HEK293 (cell line): ENCODE data around the gene TLR5.

Experiments used
- KLF16 ChIP-seq: fragments of 450-650 bp; formaldehyde crosslinking; IDR thresholded peaks from 2 replicates; pipeline ENCODE4 v1.5.1; 2017; ENCODE audit warnings: missing biosample characterization, missing genetic modification characterization
- OSR2 ChIP-seq: fragments of 450-650 bp; formaldehyde crosslinking; IDR thresholded peaks from 2 replicates; pipeline ENCODE4 v1.5.1; 2016; ENCODE audit warnings: missing biosample characterization, missing genetic modification characterization
- SCRT1 ChIP-seq: fragments of 450-650 bp; formaldehyde crosslinking; IDR thresholded peaks from 2 replicates; pipeline ENCODE4 v1.5.1; 2016; ENCODE audit warnings: missing biosample characterization, missing genetic modification characterization, borderline replicate concordance
- ZBTB10 ChIP-seq: fragments of 450-650 bp; formaldehyde crosslinking; IDR thresholded peaks from 2 replicates; pipeline ENCODE4 v1.5.1; 2016; ENCODE audit warnings: missing biosample characterization, missing genetic modification characterization
- ZFP37 ChIP-seq: fragments of 450-650 bp; formaldehyde crosslinking; IDR thresholded peaks from 2 replicates; pipeline ENCODE4 v1.5.1; 2016; ENCODE audit warnings: missing biosample characterization, missing genetic modification characterization
- ZIC2 ChIP-seq: fragments of 450-650 bp; formaldehyde crosslinking; IDR thresholded peaks from 2 replicates; pipeline ENCODE4 v1.5.1; 2016; ENCODE audit warnings: missing biosample characterization, missing genetic modification characterization
- ZNF138 ChIP-seq: fragments of 450-650 bp; formaldehyde crosslinking; IDR thresholded peaks from 2 replicates; pipeline ENCODE4 v1.5.1; 2016; ENCODE audit warnings: missing biosample characterization, missing genetic modification characterization, borderline replicate concordance
- ZNF148 ChIP-seq: fragments of 450-650 bp; formaldehyde crosslinking; IDR thresholded peaks from 2 replicates; pipeline ENCODE4 v1.5.0; 2017; ENCODE audit warnings: missing biosample characterization, missing genetic modification characterization, borderline replicate concordance
- ZNF157 ChIP-seq: fragments of 450-650 bp; formaldehyde crosslinking; IDR thresholded peaks from 2 replicates; pipeline ENCODE4 v1.5.1; 2016; ENCODE audit warnings: missing biosample characterization, missing genetic modification characterization
- ZNF16 ChIP-seq: fragments of 450-650 bp; formaldehyde crosslinking; IDR thresholded peaks from 2 replicates; pipeline ENCODE4 v1.5.1; 2016; ENCODE audit warnings: low read depth, missing biosample characterization, missing genetic modification characterization
- ZNF175 ChIP-seq: fragments of 450-650 bp; formaldehyde crosslinking; IDR thresholded peaks from 2 replicates; pipeline ENCODE4 v1.5.1; 2016; ENCODE audit warnings: missing biosample characterization, missing genetic modification characterization
- ZNF18 ChIP-seq: fragments of 450-650 bp; formaldehyde crosslinking; IDR thresholded peaks from 2 replicates; pipeline ENCODE4 v1.5.1; 2016; ENCODE audit warnings: missing biosample characterization, missing genetic modification characterization
- ZNF202 ChIP-seq: fragments of 450-650 bp; formaldehyde crosslinking; IDR thresholded peaks from 2 replicates; pipeline ENCODE4 v1.5.1; 2016; ENCODE audit warnings: missing biosample characterization, missing genetic modification characterization, borderline replicate concordance
- ZNF214 ChIP-seq: fragments of 450-650 bp; formaldehyde crosslinking; IDR thresholded peaks from 2 replicates; pipeline ENCODE4 v1.5.1; 2017; ENCODE audit warnings: missing biosample characterization, mild to moderate bottlenecking, missing genetic modification characterization, borderline replicate concordance
- ZNF223 ChIP-seq: fragments of 450-650 bp; formaldehyde crosslinking; IDR thresholded peaks from 2 replicates; pipeline ENCODE4 v1.5.1; 2016; ENCODE audit warnings: missing biosample characterization, missing genetic modification characterization
- ZNF280C ChIP-seq: fragments of 450-650 bp; formaldehyde crosslinking; IDR thresholded peaks from 2 replicates; pipeline ENCODE4 v1.5.1; 2016; ENCODE audit warnings: missing biosample characterization, missing genetic modification characterization
- ZNF350 ChIP-seq: fragments of 450-650 bp; formaldehyde crosslinking; IDR thresholded peaks from 2 replicates; pipeline ENCODE4 v1.5.0; 2017; ENCODE audit warnings: missing biosample characterization, mild to moderate bottlenecking, missing genetic modification characterization
- ZNF366 ChIP-seq: fragments of 450-650 bp; formaldehyde crosslinking; conservative IDR thresholded peaks from 2 replicates; pipeline ENCODE4 v1.5.1; 2016; ENCODE audit warnings: missing biosample characterization, missing genetic modification characterization
- ZNF398 ChIP-seq: fragments of 450-650 bp; formaldehyde crosslinking; IDR thresholded peaks from 2 replicates; pipeline ENCODE4 v1.5.1; 2017; ENCODE audit warnings: missing biosample characterization, missing genetic modification characterization
- ZNF558 ChIP-seq: fragments of 450-650 bp; formaldehyde crosslinking; IDR thresholded peaks from 2 replicates; pipeline ENCODE4 v1.5.1; 2016; ENCODE audit warnings: missing biosample characterization, missing genetic modification characterization
- ZNF585B ChIP-seq: fragments of 450-650 bp; formaldehyde crosslinking; IDR thresholded peaks from 2 replicates; pipeline ENCODE4 v1.5.1; 2016; ENCODE audit warnings: missing biosample characterization, missing genetic modification characterization
- ZNF600 ChIP-seq: fragments of 450-650 bp; formaldehyde crosslinking; IDR thresholded peaks from 2 replicates; pipeline ENCODE4 v1.5.1; 2016; ENCODE audit warnings: missing biosample characterization, missing genetic modification characterization
- ZNF623 ChIP-seq: fragments of 450-650 bp; formaldehyde crosslinking; IDR thresholded peaks from 2 replicates; pipeline ENCODE4 v1.5.1; 2016; ENCODE audit warnings: missing biosample characterization, missing genetic modification characterization
- ZNF626 ChIP-seq: fragments of 450-650 bp; sonication (Bioruptor Pico); formaldehyde crosslinking; IDR thresholded peaks from 2 replicates; pipeline ENCODE4 v1.5.1; 2018; ENCODE audit warnings: missing biosample characterization, missing genetic modification characterization, inconsistent platforms
- ZNF747 ChIP-seq: fragments of 450-650 bp; formaldehyde crosslinking; IDR thresholded peaks from 2 replicates; pipeline ENCODE4 v1.5.1; 2016; ENCODE audit warnings: missing biosample characterization, missing genetic modification characterization
- ZNF792 ChIP-seq: fragments of 450-650 bp; formaldehyde crosslinking; IDR thresholded peaks from 2 replicates; pipeline ENCODE4 v1.5.1; 2016; ENCODE audit warnings: missing biosample characterization, missing genetic modification characterization
- ZSCAN23 ChIP-seq: fragments of 450-650 bp; formaldehyde crosslinking; IDR thresholded peaks from 2 replicates; pipeline ENCODE4 v1.5.1; 2016; ENCODE audit warnings: missing biosample characterization, missing genetic modification characterization
- ZSCAN4 ChIP-seq: fragments of 450-650 bp; formaldehyde crosslinking; IDR thresholded peaks from 2 replicates; pipeline ENCODE4 v1.5.1; 2017; ENCODE audit warnings: missing biosample characterization, missing genetic modification characterization
- ZXDB ChIP-seq: fragments of 450-650 bp; formaldehyde crosslinking; IDR thresholded peaks from 2 replicates; pipeline ENCODE4 v1.5.1; 2016; ENCODE audit warnings: missing biosample characterization, missing genetic modification characterization

TLR5 gene

GRCh38 chr1:223129229-223129901 lies 13.7 kb downstream of the TLR5 start (continued):
- TF ChIP-seq ZNF214 (no peak), ZNF16 (no peak), ZNF157 (tag by site-specific recombination) (0 out of 2 replicates have a peak, but pooled peaks have one; percentile 7), ZNF585B (no peak), ZNF138 (no peak), ZNF350 (tag by site-specific recombination) (no peak), ZBTB10 (tag by site-specific recombination) (no peak), OSR2 (tag by site-specific recombination) (no peak), KLF16 (tag by site-specific recombination) (no peak), ZNF223 (tag by site-specific recombination) (no peak), ZNF747 (tag by site-specific recombination) (no peak), ZNF792 (tag by site-specific recombination) (0 out of 2 replicates have a peak, but pooled peaks have one; percentile 64), ZNF280C (no peak), ZNF202 (tag by site-specific recombination) (no peak), ZNF398 (tag by site-specific recombination) (no peak), ZNF175 (tag by site-specific recombination) (no peak), ZNF366 (tag by site-specific recombination) (no peak), ZXDB (0 out of 2 replicates have a peak, but pooled peaks have one; percentile 15), SCRT1 (tag by site-specific recombination) (peak; percentile 76), ZFP37 (tag by site-specific recombination) (0 out of 2 replicates have a peak, but pooled peaks have one; percentile 45), ZNF558 (tag by site-specific recombination) (no peak), ZSCAN23 (no peak), ZIC2 (tag by site-specific recombination) (peak; percentile 36; the same call in 1 of the 2 replicates), ZNF18 (tag by site-specific recombination) (no peak), ZNF148 (tag by site-specific recombination) (no peak), ZNF623 (no peak), ZSCAN4 (tag by site-specific recombination) (no peak), ZNF600 (tag by site-specific recombination) (peak; percentile 91), ZNF626 (tag by site-specific recombination) (no peak)
